H1 (cell line): ENCODE results near the gene DLL4.

Experiments used
- YY1 ChIP-seq: IDR thresholded peaks from 2 replicates; pipeline ENCODE4 v1.6.1; 2011; ENCODE audit warnings: low read depth, mild to moderate bottlenecking, low read length
- TF ChIP-seq, protein P1 (sequence below), 3 experiments: IDR thresholded peaks; 1 replicate in 2 of 3; 2 replicates in 1 of 3; pipeline versions ENCODE4 v1.5.1 to v1.6.1; 2011; ENCODE audit warnings: low read length in 3 of 3, mild to moderate bottlenecking in 3 of 3, inconsistent platforms in 2 of 3, low read depth in 1 of 3, moderate library complexity in 1 of 3; ENCODE audit not compliant: insufficient read depth in 1 of 3; ENCODE audit errors: control extremely low read depth in 1 of 3

DNA sequence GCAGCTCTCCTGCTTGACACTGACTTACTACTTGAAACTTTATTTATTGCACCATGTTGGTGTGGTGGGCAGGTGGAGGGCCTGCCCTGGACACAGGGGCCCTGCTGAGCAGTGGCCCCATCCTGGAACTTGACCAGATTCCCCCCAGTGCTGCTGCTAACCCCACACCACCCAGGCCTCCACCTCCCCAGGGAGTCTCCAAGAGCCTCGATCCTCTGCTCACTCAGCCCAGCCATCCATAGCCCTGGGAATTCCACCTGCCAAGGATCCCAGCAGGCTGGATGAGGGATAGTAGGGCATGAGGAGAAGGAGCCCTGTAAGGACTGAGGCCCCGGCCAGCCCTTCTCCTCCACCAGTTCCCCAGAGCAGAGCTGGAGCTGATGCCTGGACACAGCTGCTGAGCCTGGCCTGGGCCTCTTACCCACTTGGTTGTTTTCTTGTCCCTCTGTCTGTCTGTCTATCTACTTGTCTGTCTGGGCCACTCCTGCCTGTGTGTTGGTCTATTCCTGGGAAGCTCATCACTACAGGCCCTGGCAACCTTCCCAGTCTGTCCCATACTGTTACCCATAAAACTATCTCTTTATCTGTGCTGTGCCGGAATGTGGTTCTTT lies 26.9 kb downstream of the DLL4 start:
- TF ChIP-seq, protein P1, sequence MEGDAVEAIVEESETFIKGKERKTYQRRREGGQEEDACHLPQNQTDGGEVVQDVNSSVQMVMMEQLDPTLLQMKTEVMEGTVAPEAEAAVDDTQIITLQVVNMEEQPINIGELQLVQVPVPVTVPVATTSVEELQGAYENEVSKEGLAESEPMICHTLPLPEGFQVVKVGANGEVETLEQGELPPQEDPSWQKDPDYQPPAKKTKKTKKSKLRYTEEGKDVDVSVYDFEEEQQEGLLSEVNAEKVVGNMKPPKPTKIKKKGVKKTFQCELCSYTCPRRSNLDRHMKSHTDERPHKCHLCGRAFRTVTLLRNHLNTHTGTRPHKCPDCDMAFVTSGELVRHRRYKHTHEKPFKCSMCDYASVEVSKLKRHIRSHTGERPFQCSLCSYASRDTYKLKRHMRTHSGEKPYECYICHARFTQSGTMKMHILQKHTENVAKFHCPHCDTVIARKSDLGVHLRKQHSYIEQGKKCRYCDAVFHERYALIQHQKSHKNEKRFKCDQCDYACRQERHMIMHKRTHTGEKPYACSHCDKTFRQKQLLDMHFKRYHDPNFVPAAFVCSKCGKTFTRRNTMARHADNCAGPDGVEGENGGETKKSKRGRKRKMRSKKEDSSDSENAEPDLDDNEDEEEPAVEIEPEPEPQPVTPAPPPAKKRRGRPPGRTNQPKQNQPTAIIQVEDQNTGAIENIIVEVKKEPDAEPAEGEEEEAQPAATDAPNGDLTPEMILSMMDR (IDR thresholded peaks at IDR 0.05; ENCODE audit: control extremely low read depth in 1 of 3, insufficient read depth in 1 of 3, low read depth in 1 of 3, low read length in 3 of 3), result no peak
- no peak for TF ChIP-seq YY1
